ENCODE results near the gene KANSL1L. TPM values are rescaled to one million over a fixed set of nuclear protein-coding genes. Genes with fewer than 3 reads are reported as not detected.

The KANSL1L gene
- total RNA-seq, 4 donors from 2014 or later = 50.3 to 81.8 (median 55.2) TPM

DNA sequence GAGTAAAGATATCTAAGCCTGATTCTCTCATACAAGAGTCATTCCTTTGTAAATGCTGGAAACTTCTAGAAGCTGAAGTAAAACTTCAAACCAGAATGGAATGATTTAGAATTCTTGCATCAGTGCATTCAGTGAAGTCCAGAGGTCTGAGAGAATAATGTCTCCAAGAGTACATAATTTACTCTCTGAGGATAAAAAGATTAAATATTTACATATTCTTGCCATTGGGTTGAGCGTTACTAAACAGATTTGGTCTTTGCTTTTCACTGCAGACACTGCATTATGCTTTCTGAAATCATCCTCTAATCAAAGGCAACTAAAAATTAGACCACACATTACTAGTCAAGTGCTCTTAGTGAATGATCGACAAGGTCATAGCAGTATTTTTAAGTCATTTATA, 26.5 kb upstream of the KANSL1L start:
- intact Hi-C loops (cut with DNase I; ENCODE audit: low total_unique reads) = loop anchor here (5.0 kb wide), 1 partner anchor 220 kb away; no protein-coding TSS in a partner anchor
- no peaks in the 10 kb centered on the region for H3K9me3 ChIP-seq
- TF ChIP-seq CTCF (IDR thresholded peaks at IDR 0.05) = no peak
- no peak for TF ChIP-seq POLR2A (IDR thresholded peaks at IDR 0.05)

DNA sequence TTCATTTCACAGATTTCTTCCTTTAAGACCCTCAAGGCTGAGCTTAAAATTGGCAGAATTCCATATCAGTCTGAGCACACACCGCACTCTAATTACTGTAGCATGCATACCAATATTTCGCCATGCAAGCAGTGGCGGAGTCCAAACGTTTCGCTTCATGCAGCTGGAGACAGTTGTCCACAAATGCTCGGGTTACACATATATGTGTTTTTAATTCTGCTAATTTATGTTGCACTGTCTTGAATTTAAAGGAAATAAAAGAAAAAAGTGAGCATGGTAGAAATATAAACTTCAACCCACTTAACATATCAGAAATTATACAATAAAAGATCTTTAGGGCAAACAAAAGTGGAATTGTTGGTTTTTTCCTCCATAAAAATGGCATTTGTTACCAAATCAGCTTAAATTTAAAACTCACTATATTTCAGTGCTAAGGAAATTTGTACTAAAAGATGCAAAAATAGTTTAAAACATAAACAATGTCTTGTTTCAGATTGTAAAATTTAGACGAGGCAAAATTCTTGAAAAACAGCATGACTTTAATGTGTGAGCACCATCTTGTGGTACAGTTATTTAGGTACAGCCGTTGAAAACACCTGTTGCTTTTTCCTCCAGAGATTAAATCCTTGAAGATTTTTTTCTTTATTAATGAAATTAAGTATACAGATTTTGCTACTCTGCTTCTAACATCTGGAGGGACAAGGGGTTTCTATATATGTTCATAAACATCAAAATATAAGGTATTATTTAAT, 24.1 kb upstream of the KANSL1L start:
- Histone ChIP-seq H3K36me3 (no peaks in the 10 kb centered on the region), H3K4me1 (peaks cover 0 to 3% of the 10 kb centered on the region in 2 donors), H3K27ac (no peak overlapping the region), H3K27me3 (no peaks in the 10 kb centered on the region), H3K4me3 (no peak overlapping the region), H3K9me3 (no peaks in the 10 kb centered on the region)
- no peak for DNase-seq
- intact Hi-C loops (cut with DNase I; ENCODE audit: low total_unique reads) = loop anchor here (5.0 kb wide), 1 partner anchor 218 kb away; no protein-coding TSS in a partner anchor
- TF ChIP-seq POLR2A (IDR thresholded peaks at IDR 0.05) = no peak
- TF ChIP-seq CTCF (IDR thresholded peaks at IDR 0.05) = peak; percentile 69 to 76 (median 70)

More for the DNA sequence above, 26.5 kb upstream of the KANSL1L start:
- H3K27me3 ChIP-seq = no peaks in the 10 kb centered on the region
- H3K27ac ChIP-seq = no peak overlapping the region
- DNase-seq = no peak
- no peak overlapping the region for H3K4me3 ChIP-seq
- H3K4me1 ChIP-seq = peaks cover 0 to 3% of the 10 kb centered on the region in 2 donors
- H3K36me3 ChIP-seq = no peaks in the 10 kb centered on the region

DNA sequence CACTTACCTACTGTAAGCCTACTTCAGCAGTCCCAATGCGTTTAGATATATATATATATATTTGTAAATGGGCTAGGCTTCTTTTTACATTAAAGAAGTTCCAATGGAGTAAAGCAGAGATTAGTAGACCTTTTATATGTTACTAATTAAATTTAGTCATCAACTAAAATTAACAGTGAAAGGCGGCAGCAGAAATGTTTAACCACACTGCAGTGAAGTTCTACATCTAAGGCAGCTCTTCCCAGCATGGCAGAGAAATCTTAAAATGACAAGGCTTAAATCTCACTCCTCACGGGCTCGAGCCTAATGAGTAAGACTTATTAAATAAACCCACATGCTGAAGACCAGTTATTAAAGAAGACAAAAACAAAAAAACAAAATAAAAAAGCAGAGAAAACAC, 19.1 kb upstream of the KANSL1L start:
- Histone ChIP-seq H3K27me3 (no peaks in the 10 kb centered on the region), H3K4me1 (peaks cover 0 to 2% of the 10 kb centered on the region in 2 donors), H3K36me3 (no peaks in the 10 kb centered on the region), H3K9me3 (peaks cover 0 to 4% of the 10 kb centered on the region in 2 donors), H3K4me3 (no peak overlapping the region), H3K27ac (no peak overlapping the region)
- TF ChIP-seq POLR2A (IDR thresholded peaks at IDR 0.05) (no peak), CTCF (IDR thresholded peaks at IDR 0.05) (no peak)
- no peak for DNase-seq
- intact Hi-C loops (cut with DNase I; ENCODE audit: low total_unique reads) = no loop called here

GRCh38 chr2:210189452-210190138, 18.4 kb upstream of the KANSL1L start:
- peaks cover 0 to 10% of the 10 kb centered on the region in 2 donors for H3K9me3 ChIP-seq
- no peaks in the 10 kb centered on the region for H3K4me1 ChIP-seq
- H3K27me3 ChIP-seq = no peaks in the 10 kb centered on the region
- no peak for TF ChIP-seq POLR2A (IDR thresholded peaks at IDR 0.05)
- no peak for TF ChIP-seq CTCF (IDR thresholded peaks at IDR 0.05)
- H3K27ac ChIP-seq = no peak overlapping the region
- no peak for DNase-seq
- intact Hi-C loops (cut with DNase I; ENCODE audit: low total_unique reads) = no loop called here
- no peak overlapping the region for H3K4me3 ChIP-seq
- H3K36me3 ChIP-seq = no peaks in the 10 kb centered on the region

GRCh38 chr2:210188755-210189154, 17.5 kb upstream of the KANSL1L start:
- Histone ChIP-seq H3K4me1 (no peaks in the 10 kb centered on the region), H3K27me3 (no peaks in the 10 kb centered on the region), H3K36me3 (no peaks in the 10 kb centered on the region), H3K9me3 (peaks cover 0 to 18% of the 10 kb centered on the region in 2 donors), H3K4me3 (no peak overlapping the region), H3K27ac (no peak overlapping the region)
- intact Hi-C loops (cut with DNase I; ENCODE audit: low total_unique reads) = no loop called here
- no peak for DNase-seq
- TF ChIP-seq CTCF (IDR thresholded peaks at IDR 0.05) (no peak), POLR2A (IDR thresholded peaks at IDR 0.05) (no peak)

All from uterus (tissue), 4 donors.